Thyroid gland (tissue), 4 donors: ENCODE measurements around the gene PGGHG. TPM values are rescaled to one million over a fixed set of nuclear protein-coding genes. Genes with fewer than 3 reads are reported as not detected.
A peak's percentile ranks its signal among the peaks of the same experiment; 100 is the strongest.
"Not testable (repeated sequence)": the region's sequence is repeated elsewhere in the genome, so short reads cannot be mapped to it uniquely, and the experiment has no call there.

ENCODE experiments used
- DNase-seq, 2 donors: peaks; one replicate each; pipeline ENCODE4 v3.0.0-alpha.2; 2019
- H3K27ac ChIP-seq, 3 donors: fragments of 200-600 bp; sonication (generic); 1 replicate in 2 of 3; 2 replicates in 1 of 3; pipeline ENCODE4 v1.5.1; 2016 to 2019; ENCODE audit warnings: mild to moderate bottlenecking in 1 of 3, moderate library complexity in 1 of 3
- H3K27me3 ChIP-seq: fragments of 200-600 bp; sonication (generic); one replicate; pipeline ENCODE4 v1.5.1; 2019
- H3K36me3 ChIP-seq, 2 donors: fragments of 200-600 bp; sonication (generic); one replicate each; pipeline ENCODE4 v1.5.1; 2016 to 2019
- H3K4me1 ChIP-seq, 2 donors: fragments of 200-600 bp; sonication (generic); one replicate each; pipeline ENCODE4 v1.5.1; 2017 to 2019
- H3K4me3 ChIP-seq, 3 donors: fragments of 200-600 bp; sonication (generic); replicated peaks in 1 of 3; 1 replicate in 2 of 3; 2 replicates in 1 of 3; pipeline ENCODE4 v1.5.1; 2016; ENCODE audit warnings: mild to moderate bottlenecking in 1 of 3
- H3K9me3 ChIP-seq: fragments of 200-600 bp; sonication (generic); one replicate; pipeline ENCODE4 v1.5.1; 2017
- CTCF ChIP-seq, 6 experiments: fragments of 200-600 bp in 3 of 6; fragments of 450-650 bp in 3 of 6; sonication (generic) in 3 of 6; IDR thresholded peaks; one replicate each; pipeline ENCODE4 v1.5.1; 2016 to 2019; ENCODE audit warnings: antibody characterized with exemption in 6 of 6, mild to moderate bottlenecking in 2 of 6, inconsistent platforms in 1 of 6, moderate library complexity in 1 of 6
- POLR2A ChIP-seq, 2 donors: fragments of 450-650 bp; IDR thresholded peaks; one replicate each; pipeline ENCODE4 v1.6.1; 2017; ENCODE audit warnings: antibody characterized with exemption in 2 of 2, mild to moderate bottlenecking in 2 of 2, moderate library complexity in 1 of 2
- WGBS, 2 donors: methylation state at CpG; one replicate each; pipeline ENCODE4 v1.1.5; 2017; 5-methylcytosine and 5-hydroxymethylcytosine counted together
- intact Hi-C: fragments of 100-400 bp; cut with DNase I; formaldehyde crosslinking; loops from one replicate; pipeline ENCODE4 v1.15.1; 2023
- total RNA-seq, 4 donors: library from RNA; depleted of rRNA; stranded (reverse); fragments of >200 nt; gene quantifications; one replicate each; pipeline ENCODE4 v1.2.3, GENCODE V29; 2016

Gene PGGHG
- total RNA-seq, 4 donors from 2014 or later: 21.8 to 43.3 (median 32.7) TPM

DNA sequence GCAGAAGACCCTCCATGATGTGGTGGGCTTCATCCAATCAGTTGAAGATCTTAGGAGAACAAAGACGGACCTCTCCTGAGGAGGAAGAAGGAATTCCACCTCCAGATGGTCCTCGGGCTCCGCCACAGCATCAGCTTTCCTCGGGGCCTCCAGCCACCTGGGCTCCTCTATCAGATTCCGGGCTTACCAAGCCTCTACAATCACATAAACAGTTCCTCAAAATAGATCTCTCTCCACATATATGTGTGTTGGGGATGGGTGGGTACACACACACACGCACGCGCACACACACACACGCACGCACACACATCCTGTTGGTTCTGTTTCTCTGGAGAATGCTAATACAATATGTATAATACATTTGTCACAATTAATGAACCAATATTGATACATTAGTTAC lies 29.5 kb upstream of the PGGHG start:
- H3K27ac ChIP-seq: no peak overlapping the region
- no peaks in the 10 kb centered on the region for H3K36me3 ChIP-seq
- no peaks in the 10 kb centered on the region for H3K9me3 ChIP-seq
- no peak overlapping the region for H3K4me3 ChIP-seq
- intact Hi-C loops: no loop called here
- TF ChIP-seq POLR2A (IDR thresholded peaks at IDR 0.05): no peak
- TF ChIP-seq CTCF (IDR thresholded peaks at IDR 0.05): no peak
- no peaks in the 10 kb centered on the region for H3K4me1 ChIP-seq
- 81 to 89% methylated on average over 10 of the region's 10 CpGs for WGBS, 2 donors
- no peak for DNase-seq
- no peaks in the 10 kb centered on the region for H3K27me3 ChIP-seq

DNA sequence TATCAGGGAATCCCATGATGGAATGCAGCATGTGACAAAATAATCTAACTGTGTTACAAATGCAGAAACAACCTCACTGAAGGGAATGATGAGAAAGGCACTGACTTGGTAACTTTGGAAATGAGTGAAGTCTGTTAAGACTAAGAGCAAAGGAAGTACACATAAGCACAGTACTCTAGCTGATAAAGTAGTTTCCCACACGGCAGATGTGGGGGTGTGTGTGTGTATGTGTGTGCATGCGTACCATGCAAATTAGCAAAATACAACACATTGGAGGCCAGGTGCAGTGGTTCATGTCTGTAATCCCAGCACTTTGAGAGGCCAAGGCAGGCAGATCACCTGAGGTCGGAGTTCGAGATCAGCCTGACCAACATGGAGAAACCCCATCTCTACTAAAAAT lies 27.3 kb upstream of the PGGHG start:
- Histone ChIP-seq H3K36me3 (no peaks in the 10 kb centered on the region), H3K4me1 (no peaks in the 10 kb centered on the region), H3K27ac (no peak overlapping the region), H3K9me3 (no peaks in the 10 kb centered on the region), H3K4me3 (no peak overlapping the region), H3K27me3 (no peaks in the 10 kb centered on the region)
- no peak for DNase-seq
- intact Hi-C loops: no loop called here
- TF ChIP-seq CTCF (IDR thresholded peaks at IDR 0.05) (no peak), POLR2A (IDR thresholded peaks at IDR 0.05) (no peak)
- WGBS, 2 donors: 87 to 91% methylated on average over 4 of the region's 4 CpGs

DNA sequence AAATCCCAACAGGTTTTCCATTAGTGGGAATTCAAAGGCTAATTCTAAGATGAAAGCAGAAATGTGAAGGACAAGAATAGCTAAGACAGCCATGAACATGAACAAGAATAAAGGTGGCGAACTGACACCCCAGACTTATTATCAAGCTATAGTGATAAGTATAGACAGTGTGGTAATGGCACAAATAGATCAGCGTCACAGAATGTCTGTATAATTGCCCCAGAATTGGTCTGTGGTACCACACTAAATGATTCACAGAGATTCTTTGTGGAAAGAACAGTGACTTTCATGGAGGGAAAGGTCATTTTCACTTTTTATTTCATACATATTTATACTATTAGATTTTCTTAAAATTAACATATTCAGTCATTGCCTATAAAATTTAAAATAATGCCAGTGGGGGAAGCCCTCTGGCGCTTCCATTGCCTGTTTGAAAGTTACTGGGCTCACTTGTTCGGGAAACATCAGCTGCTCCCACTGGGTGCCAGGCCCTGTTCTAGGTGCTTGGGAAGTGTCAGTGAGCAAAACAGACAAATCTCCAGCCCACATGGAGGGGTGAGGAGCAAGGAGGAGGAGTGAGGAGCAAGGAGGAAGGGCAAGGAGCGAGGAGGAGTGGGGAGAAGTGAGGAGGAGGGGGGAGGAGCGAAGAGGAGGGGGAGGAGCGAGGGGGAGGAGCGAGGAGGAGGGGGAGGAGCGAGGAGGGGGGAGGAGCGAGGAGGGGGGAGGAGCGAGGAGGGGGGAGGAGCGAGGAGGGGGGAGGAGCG lies 22.1 kb upstream of the PGGHG start:
- Histone ChIP-seq H3K4me3 (no peak overlapping the region), H3K36me3 (no peaks in the 10 kb centered on the region), H3K9me3 (no peaks in the 10 kb centered on the region), H3K4me1 (no peaks in the 10 kb centered on the region), H3K27me3 (no peaks in the 10 kb centered on the region), H3K27ac (no peak overlapping the region)
- TF ChIP-seq POLR2A (IDR thresholded peaks at IDR 0.05) (no peak), CTCF (IDR thresholded peaks at IDR 0.05) (no peak)
- intact Hi-C loops: no loop called here
- 85 to 89% methylated on average over 5 of the region's 13 CpGs for WGBS, 2 donors
- no peak for DNase-seq

DNA sequence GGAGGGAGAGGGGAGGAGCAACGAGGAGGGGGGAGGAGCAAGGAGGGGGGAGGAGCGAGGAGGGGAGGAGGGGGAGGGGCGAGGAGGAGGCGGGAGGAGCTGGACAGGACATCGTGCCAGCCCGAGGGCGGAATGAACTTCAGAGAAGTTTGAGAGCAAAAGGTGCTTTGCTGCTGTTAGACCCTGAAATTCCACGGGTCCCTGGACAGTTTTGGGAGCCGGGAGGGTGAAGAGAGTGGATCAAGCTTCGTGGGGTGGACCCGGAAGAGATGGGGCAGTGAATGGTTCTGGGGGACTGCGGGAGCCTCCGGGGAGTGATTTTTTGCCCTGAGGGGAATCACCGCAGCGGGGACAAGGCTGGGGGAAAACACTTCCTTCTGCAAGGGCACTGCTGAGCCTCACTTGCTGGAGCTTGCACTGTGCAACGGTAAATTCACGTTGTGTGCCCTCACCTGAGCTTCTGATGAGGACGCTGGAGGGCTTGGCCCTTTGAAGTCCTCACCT lies 21.4 kb upstream of the PGGHG start:
- intact Hi-C loops: no loop called here
- H3K9me3 ChIP-seq: no peaks in the 10 kb centered on the region
- H3K4me3 ChIP-seq: no peak overlapping the region
- no peaks in the 10 kb centered on the region for H3K4me1 ChIP-seq
- no peaks in the 10 kb centered on the region for H3K27me3 ChIP-seq
- DNase-seq: no peak
- 71 to 72% methylated on average over 16 to 18 of the region's 18 CpGs for WGBS, 2 donors
- no peaks in the 10 kb centered on the region for H3K36me3 ChIP-seq
- H3K27ac ChIP-seq: peak overlapping the region in 1 of 3 donors; percentile 36
- TF ChIP-seq CTCF (IDR thresholded peaks at IDR 0.05) (no peak), POLR2A (IDR thresholded peaks at IDR 0.05) (no peak)

DNA sequence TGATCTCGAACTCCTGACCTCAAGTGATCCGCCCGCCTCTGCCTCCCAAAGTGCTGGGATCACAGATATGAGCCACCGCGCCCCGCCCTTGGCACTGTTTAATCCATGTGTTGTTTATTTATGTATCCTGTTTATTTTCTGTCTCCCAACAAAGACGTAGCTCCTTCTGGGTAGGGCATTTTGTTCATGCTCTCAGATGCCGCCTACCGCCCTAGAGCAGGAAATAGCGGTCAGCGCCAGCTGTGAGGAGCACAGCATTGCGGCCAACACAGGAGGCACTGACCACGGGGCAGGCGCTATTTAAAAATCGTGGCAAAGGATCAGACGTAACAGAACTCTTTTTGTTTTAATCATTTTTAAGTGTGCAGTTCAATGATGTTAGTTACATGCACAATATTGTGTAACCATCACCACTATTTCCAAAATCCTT lies 20.2 kb upstream of the PGGHG start:
- H3K36me3 ChIP-seq, H3K27me3 ChIP-seq, intact Hi-C loops, H3K4me1 ChIP-seq, H3K9me3 ChIP-seq, H3K4me3 ChIP-seq: not testable (repeated sequence)
- peak overlapping the region in 1 of 3 donors; percentile 3 for H3K27ac ChIP-seq
- WGBS, 2 donors: 50 to 59% methylated on average over 16 of the region's 16 CpGs
- TF ChIP-seq CTCF (IDR thresholded peaks at IDR 0.05): peak in 1 of 6 experiments; percentile 6
- peak; percentile 25 to 43 for DNase-seq
